Measurements from ENCODE around the gene NFATC2IP. TPM values are rescaled to one million over a fixed set of nuclear protein-coding genes. Genes with fewer than 3 reads are reported as not detected.
"Not testable (repeated sequence)": the region's sequence is repeated elsewhere in the genome, so short reads cannot be mapped to it uniquely, and the experiment has no call there.

Gene NFATC2IP
- total RNA-seq, 6 experiments from 2014 or later = 10.3 to 16.5 (median 13.1) TPM

DNA sequence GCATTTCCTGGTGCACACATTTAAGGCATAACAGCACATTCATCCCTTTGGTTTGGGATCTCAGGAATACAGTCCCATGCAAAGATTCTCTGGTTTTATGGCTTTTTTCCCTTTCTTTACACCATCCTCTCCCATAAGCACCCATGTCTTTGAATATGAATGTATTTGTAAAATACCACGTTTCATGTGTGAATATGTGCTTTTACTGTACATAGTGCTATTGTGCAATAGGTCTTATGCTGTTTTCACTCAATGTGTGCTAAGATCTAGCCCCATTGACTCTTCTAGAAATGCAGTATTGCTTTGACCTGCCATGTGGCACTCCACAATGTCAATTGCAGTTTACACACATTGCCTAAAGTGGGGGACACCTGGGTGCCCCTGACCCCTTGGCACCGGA, 13.8 kb downstream of the NFATC2IP start:
- Histone ChIP-seq H3K9me3 (no peaks in the 10 kb centered on the region), H3K4me3 (no peak overlapping the region), H3K36me3 (peaks cover 0 to 44% (median 0%) of the 10 kb centered on the region in 4 donors), H3K27me3 (no peaks in the 10 kb centered on the region), H3K4me1 (no peaks in the 10 kb centered on the region), H3K27ac (no peak overlapping the region)
- ATAC-seq (no peak), DNase-seq (no peak)
- intact Hi-C loops (cut with DNase I) = no loop called here
- TF ChIP-seq POLR2A (IDR thresholded peaks at IDR 0.05) (no peak), CTCF (IDR thresholded peaks at IDR 0.05) (no peak)
- WGBS (ENCODE audit: insufficient coverage, low coverage, low lambda C conversion rate, missing lambda C conversion rate) = 92% methylated on average over 2 of the region's 2 CpGs

GRCh38 chr16:28967156-28967555, 16.4 kb downstream of the NFATC2IP start:
- DNase-seq (no peak), ATAC-seq (no peak)
- TF ChIP-seq POLR2A (IDR thresholded peaks at IDR 0.05) (no peak), CTCF (IDR thresholded peaks at IDR 0.05) (no peak)
- Histone ChIP-seq H3K9me3 (no peaks in the 10 kb centered on the region), H3K27me3 (no peaks in the 10 kb centered on the region), H3K36me3 (peaks cover 0 to 26% (median 0%) of the 10 kb centered on the region in 4 donors), H3K4me1 (no peaks in the 10 kb centered on the region), H3K4me3 (no peak overlapping the region), H3K27ac (no peak overlapping the region)
- intact Hi-C loops (cut with DNase I) = no loop called here
- WGBS (ENCODE audit: insufficient coverage, low coverage, low lambda C conversion rate, missing lambda C conversion rate) = no CpG with 5 or more reads among the region's 4 CpGs

DNA sequence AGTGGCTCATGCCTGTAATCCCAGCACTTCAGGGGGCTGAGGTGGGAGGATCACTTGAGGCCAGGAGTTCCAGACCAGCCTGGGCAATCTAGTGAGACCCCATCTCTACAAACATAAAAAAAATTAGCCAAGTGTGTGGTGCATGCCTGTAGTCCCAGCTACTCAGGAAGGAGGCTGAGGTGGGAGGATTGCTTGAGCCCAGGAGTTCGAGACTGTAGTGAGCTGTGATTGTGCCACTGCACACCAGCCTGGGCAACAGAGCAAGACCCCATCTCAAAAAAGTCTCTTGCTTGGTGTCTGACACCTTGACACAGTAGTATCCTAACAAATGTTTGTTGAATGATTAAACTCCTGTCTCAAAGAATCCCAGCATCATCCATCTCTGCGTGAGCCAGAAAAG, 19.0 kb downstream of the NFATC2IP start:
- ATAC-seq; H3K27ac ChIP-seq; H3K27me3 ChIP-seq; DNase-seq; H3K36me3 ChIP-seq; H3K9me3 ChIP-seq; H3K4me1 ChIP-seq; intact Hi-C loops (cut with DNase I); H3K4me3 ChIP-seq: not testable (repeated sequence)
- WGBS (ENCODE audit: insufficient coverage, low coverage, low lambda C conversion rate, missing lambda C conversion rate) = 91% methylated on average over 1 of the region's 2 CpGs

- WGBS (ENCODE audit: insufficient coverage, low coverage, low lambda C conversion rate, missing lambda C conversion rate) = 3% methylated on average over 14 of the region's 17 CpGs
- Histone ChIP-seq H3K27me3 (no peaks in the 10 kb centered on the region), H3K36me3 (peaks cover 0 to 1% (median 0%) of the 10 kb centered on the region in 4 donors), H3K27ac (peak overlapping the region; percentile 32 to 67 (median 57)), H3K4me3 (peak overlapping the region; percentile 66 to 96 (median 93)), H3K4me1 (peaks cover 0 to 13% (median 3%) of the 10 kb centered on the region in 4 donors), H3K9me3 (no peaks in the 10 kb centered on the region)
- TF ChIP-seq POLR2A (IDR thresholded peaks at IDR 0.05) (no peak), CTCF (IDR thresholded peaks at IDR 0.05) (peak; percentile 38 to 63 (median 54))
- ATAC-seq (peak; percentile 54 to 68 (median 62)), DNase-seq (peak in 1 of 3 donors; percentile 57)
- intact Hi-C loops (cut with DNase I) = no loop called here
These were observed 23.3 kb downstream of the NFATC2IP start for GRCh38 chr16:28974007-28974436.

DNA sequence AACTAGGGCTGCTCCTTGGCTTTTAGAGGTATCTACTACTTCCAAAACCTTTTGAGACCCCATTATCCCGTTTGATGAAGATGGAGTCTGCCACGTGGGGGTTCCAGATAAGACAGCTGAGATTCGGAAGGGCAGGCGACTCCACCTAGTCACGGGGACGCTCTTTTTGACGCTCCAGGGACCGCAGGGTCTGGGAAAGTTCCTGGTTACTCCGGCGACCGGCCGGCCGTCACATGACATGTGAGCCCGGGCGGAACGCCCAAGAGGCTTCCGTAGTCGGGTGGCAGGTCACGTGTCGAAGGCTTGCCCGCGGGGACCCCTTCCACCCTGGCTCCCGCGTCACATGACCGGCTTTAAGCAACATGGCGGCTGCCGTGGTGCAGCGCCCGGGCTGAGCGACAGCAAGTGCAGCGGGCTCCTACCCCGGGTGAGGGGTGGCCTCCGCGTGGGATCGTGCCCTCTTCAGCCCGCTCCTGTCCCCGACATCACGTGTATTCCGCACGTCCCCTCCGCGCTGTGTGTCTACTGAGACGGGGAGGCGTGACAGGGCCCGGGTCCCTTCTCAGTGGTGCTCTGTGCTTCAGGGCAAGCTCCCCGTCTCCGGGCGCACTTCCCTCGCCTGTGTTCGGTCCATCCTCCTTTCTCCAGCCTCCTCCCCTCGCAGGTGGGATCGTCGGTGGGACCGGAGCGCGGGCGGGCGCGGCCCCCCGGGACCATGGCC, 23.9 kb downstream of the NFATC2IP start, which contains the start of gene SPNS1:
Gene SPNS1 (plus strand): TSS at position 342 of the 721 bp plus-strand sequence. CDS start 374 bp downstream, at position 716.
- Histone ChIP-seq H3K27ac (peak within 1 kb of the TSS; percentile 37 to 67 (median 57)), H3K4me1 (peaks cover 0 to 13% (median 3%) of the 10 kb centered on the region in 4 donors), H3K4me3 (peak within 1 kb of the TSS; percentile 66 to 96 (median 93)), H3K9me3 (no peaks in the 10 kb centered on the region), H3K27me3 (no peaks in the 10 kb centered on the region), H3K36me3 (peaks cover 0 to 6% (median 0%) of the 10 kb centered on the region in 4 donors)
- peak; percentile 31 for TF ChIP-seq POLR2A (IDR thresholded peaks at IDR 0.05)
- TF ChIP-seq CTCF (IDR thresholded peaks at IDR 0.05) = no peak
- ATAC-seq (peak; percentile 90 to 95 (median 94)), DNase-seq (peak; percentile 97 to 99 (median 98))
- intact Hi-C loops (cut with DNase I) = no loop called here
- 0% methylated on average over 4 of the region's 60 CpGs for WGBS (ENCODE audit: insufficient coverage, low coverage, low lambda C conversion rate, missing lambda C conversion rate)
